ENCODE measurements around the gene TXNRD2. TPM values are rescaled to one million over a fixed set of nuclear protein-coding genes. Genes with fewer than 3 reads are reported as not detected.

The TXNRD2 gene
- total RNA-seq, 4 donors from 2014 or later: 34.8 to 40.6 (median 37.8) TPM

GRCh38 chr22:19916941-19917340 lies 24.7 kb downstream of the TXNRD2 start:
- Histone ChIP-seq H3K27me3 (no peaks in the 10 kb centered on the region), H3K27ac (no peak overlapping the region), H3K36me3 (peaks cover 0 to 80% (median 11%) of the 10 kb centered on the region in 3 donors), H3K4me3 (no peak overlapping the region), H3K9me3 (no peaks in the 10 kb centered on the region), H3K4me1 (no peaks in the 10 kb centered on the region)
- TF ChIP-seq EP300 (IDR thresholded peaks at IDR 0.05): no peak
- 84 to 85% methylated on average over 5 to 7 of the region's 7 CpGs for WGBS, 2 donors
- no peak for DNase-seq (ENCODE audit: low spot score in 2 of 2)

DNA sequence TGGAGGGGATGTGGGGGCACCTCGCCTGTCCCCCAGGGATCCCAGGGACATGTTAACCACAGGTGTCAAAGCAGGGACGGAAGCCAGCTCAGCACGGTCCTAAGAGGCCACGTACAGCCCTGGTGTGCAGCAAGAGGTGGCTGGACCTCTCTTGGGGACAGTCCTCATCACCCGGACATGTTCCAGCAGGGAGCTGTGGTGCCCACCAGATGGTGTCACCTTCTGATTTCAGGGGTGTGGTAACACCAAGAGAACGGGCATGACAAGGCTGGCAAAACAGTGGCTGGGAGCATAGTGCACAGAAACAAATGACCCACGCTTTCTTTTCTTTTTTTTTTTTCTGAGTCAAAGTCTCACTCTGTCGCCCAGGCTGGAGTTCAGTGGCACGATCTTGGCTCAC lies 25.6 kb downstream of the TXNRD2 start:
- Histone ChIP-seq H3K9me3 (no peaks in the 10 kb centered on the region), H3K27ac (no peak overlapping the region), H3K4me1 (no peaks in the 10 kb centered on the region), H3K4me3 (no peak overlapping the region), H3K36me3 (peaks cover 0 to 89% (median 11%) of the 10 kb centered on the region in 3 donors), H3K27me3 (no peaks in the 10 kb centered on the region)
- DNase-seq (ENCODE audit: low spot score in 2 of 2): no peak
- no peak for TF ChIP-seq EP300 (IDR thresholded peaks at IDR 0.05)
- no peak for TF ChIP-seq CTCF (IDR thresholded peaks at IDR 0.05)
- no peak for TF ChIP-seq POLR2A (IDR thresholded peaks at IDR 0.05)
- WGBS, 2 donors: 83 to 93% methylated on average over 9 of the region's 9 CpGs

DNA sequence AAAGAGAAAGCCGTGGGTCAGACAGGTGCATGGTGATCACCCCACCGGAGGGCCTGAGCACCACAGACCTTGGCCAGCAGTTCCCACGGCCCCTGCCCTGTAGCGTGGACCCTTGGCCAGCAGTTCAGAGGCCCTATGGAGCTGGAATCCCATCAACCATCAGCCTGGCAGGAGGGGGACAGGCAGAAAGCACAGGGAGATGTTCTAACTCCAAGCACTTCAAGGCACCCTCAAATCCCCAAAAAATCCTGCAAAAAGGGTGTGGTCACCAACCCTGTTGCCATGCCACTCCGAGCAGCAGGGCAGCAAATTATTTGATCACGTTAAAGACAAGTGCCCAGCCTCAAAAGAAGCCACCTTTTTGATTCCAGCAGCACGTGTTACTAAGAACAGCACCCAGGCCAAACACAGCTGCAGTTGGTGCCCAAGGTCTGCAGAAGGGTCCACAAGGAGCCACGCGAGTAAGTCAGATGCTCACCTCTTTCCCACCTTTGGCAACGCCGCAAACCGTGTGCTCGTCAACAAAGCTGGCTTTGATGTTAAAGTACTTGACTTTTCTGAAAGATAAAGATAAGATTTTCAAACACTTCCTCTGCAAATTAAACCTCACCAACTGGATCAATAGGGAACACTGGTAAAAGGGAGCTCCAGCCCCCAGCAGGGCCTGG lies 26.2 kb downstream of the TXNRD2 start:
- Histone ChIP-seq H3K36me3 (peaks cover 0 to 93% (median 11%) of the 10 kb centered on the region in 3 donors), H3K9me3 (no peaks in the 10 kb centered on the region), H3K4me1 (no peaks in the 10 kb centered on the region), H3K27ac (no peak overlapping the region), H3K4me3 (no peak overlapping the region), H3K27me3 (no peaks in the 10 kb centered on the region)
- no peak for DNase-seq (ENCODE audit: low spot score in 2 of 2)
- 88% methylated on average over 13 of the region's 13 CpGs for WGBS, 2 donors
- TF ChIP-seq CTCF (IDR thresholded peaks at IDR 0.05) (no peak), POLR2A (IDR thresholded peaks at IDR 0.05) (no peak), EP300 (IDR thresholded peaks at IDR 0.05) (no peak)

- Histone ChIP-seq H3K4me1 (peaks cover 0 to 3% (median 0%) of the 10 kb centered on the region in 4 donors), H3K36me3 (peaks cover 0 to 92% (median 11%) of the 10 kb centered on the region in 3 donors), H3K27ac (no peak overlapping the region), H3K27me3 (no peaks in the 10 kb centered on the region), H3K9me3 (no peaks in the 10 kb centered on the region), H3K4me3 (no peak overlapping the region)
- no peak for DNase-seq (ENCODE audit: low spot score in 2 of 2)
- 94 to 95% methylated on average over 9 of the region's 9 CpGs for WGBS, 2 donors
- TF ChIP-seq POLR2A (IDR thresholded peaks at IDR 0.05): no peak
- TF ChIP-seq CTCF (IDR thresholded peaks at IDR 0.05): no peak
- TF ChIP-seq EP300 (IDR thresholded peaks at IDR 0.05): no peak
These were observed 27.2 kb downstream of the TXNRD2 start for GRCh38 chr22:19914201-19914943.

DNA sequence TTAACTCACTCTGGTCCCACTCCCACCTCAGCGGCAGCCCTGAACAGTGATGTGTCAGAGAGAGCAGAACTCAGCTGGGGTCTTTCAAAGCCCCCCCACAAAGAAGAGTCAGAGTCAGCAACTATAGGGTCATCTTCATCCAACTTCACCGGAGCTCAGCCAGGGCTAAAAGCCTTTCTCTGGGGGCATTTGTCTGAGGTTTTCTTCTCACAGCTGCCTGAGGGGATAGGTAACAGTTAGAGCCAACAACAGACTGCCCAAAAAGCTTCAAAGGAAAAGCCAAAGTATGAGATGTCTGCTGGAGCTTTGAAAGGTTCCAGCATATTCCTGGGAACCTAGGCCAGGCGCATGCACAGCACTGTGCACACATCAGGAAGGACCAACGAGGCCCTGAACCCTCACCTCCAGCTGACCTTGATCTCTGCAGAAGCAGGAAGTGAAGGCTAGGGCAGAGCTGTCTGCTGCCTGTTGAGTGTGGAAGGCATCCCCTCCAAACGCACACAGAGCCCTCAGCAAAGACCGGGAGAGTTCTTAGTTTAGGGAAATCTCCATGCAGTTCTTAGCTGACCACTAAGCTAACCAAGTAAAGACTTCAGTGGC lies 28.2 kb downstream of the TXNRD2 start:
- no peak overlapping the region for H3K4me3 ChIP-seq
- H3K27ac ChIP-seq: no peak overlapping the region
- H3K9me3 ChIP-seq: no peaks in the 10 kb centered on the region
- WGBS, 2 donors: 84 to 97% methylated on average over 6 of the region's 6 CpGs
- no peak for DNase-seq (ENCODE audit: low spot score in 2 of 2)
- peaks cover 0 to 3% (median 0%) of the 10 kb centered on the region in 4 donors for H3K4me1 ChIP-seq
- TF ChIP-seq CTCF (IDR thresholded peaks at IDR 0.05) (no peak), POLR2A (IDR thresholded peaks at IDR 0.05) (no peak), EP300 (IDR thresholded peaks at IDR 0.05) (no peak)
- H3K27me3 ChIP-seq: no peaks in the 10 kb centered on the region
- peaks cover 0 to 84% (median 11%) of the 10 kb centered on the region in 3 donors for H3K36me3 ChIP-seq

Measured in tibial nerve (tissue), 4 donors.